ENCODE data around the gene SAMD4B.

SAMD4B gene

GRCh38 chr19:39409208-39410016 lies 67.2 kb downstream of the SAMD4B start:
- peak overlapping the region; percentile 81 for H3K4me2 ChIP-seq (ENCODE audit: low read length)
- no peaks in the 10 kb centered on the region for H4K20me1 ChIP-seq (ENCODE audit: insufficient read depth, low read length)
- no peaks in the 10 kb centered on the region for H3K27me3 ChIP-seq (ENCODE audit: insufficient read depth, low read length)
- no peaks in the 10 kb centered on the region for H3K9me3 ChIP-seq (ENCODE audit: low read length)
- peaks cover 6% of the 10 kb centered on the region for H3K79me2 ChIP-seq (ENCODE audit: insufficient read depth, low read length)
- H3K4me3 ChIP-seq (ENCODE audit: low read depth, low read length, poor library complexity, severe bottlenecking), result peak overlapping the region; percentile 96
- H3K9ac ChIP-seq (ENCODE audit: low read length), result peak overlapping the region; percentile 88
- H3K36me3 ChIP-seq (ENCODE audit: insufficient read depth, low read length), result peaks cover 10% of the 10 kb centered on the region
- H3K27ac ChIP-seq (ENCODE audit: low read depth, low read length, poor library complexity, severe bottlenecking), result peak overlapping the region; percentile 96
- no peak overlapping the region for H2AFZ ChIP-seq (ENCODE audit: low read length)
- TF ChIP-seq CTCF (IDR thresholded peaks at IDR 0.05; ENCODE audit: low read length) (no peak), EZH2 (IDR thresholded peaks at IDR 0.05; ENCODE audit: borderline replicate concordance, low read length) (no peak)
- H3F3A ChIP-seq (ENCODE audit: insufficient read depth, low read length), result peaks cover 16% of the 10 kb centered on the region
- H3K9me2 ChIP-seq (ENCODE audit: low read depth, low read length), result no peaks in the 10 kb centered on the region
- H3K4me1 ChIP-seq (ENCODE audit: insufficient read depth, low read length, severe bottlenecking), result peaks cover 65% of the 10 kb centered on the region

- H3K79me2 ChIP-seq (ENCODE audit: insufficient read depth, low read length), result peaks cover 6% of the 10 kb centered on the region
- no peaks in the 10 kb centered on the region for H3K27me3 ChIP-seq (ENCODE audit: insufficient read depth, low read length)
- no peaks in the 10 kb centered on the region for H3K9me2 ChIP-seq (ENCODE audit: low read depth, low read length)
- peak overlapping the region; percentile 81 for H3K4me2 ChIP-seq (ENCODE audit: low read length)
- H3K9ac ChIP-seq (ENCODE audit: low read length), result peak overlapping the region; percentile 88
- H3F3A ChIP-seq (ENCODE audit: insufficient read depth, low read length), result peaks cover 11% of the 10 kb centered on the region
- peak overlapping the region; percentile 96 for H3K4me3 ChIP-seq (ENCODE audit: low read depth, low read length, poor library complexity, severe bottlenecking)
- no peaks in the 10 kb centered on the region for H4K20me1 ChIP-seq (ENCODE audit: insufficient read depth, low read length)
- TF ChIP-seq EZH2 (IDR thresholded peaks at IDR 0.05; ENCODE audit: borderline replicate concordance, low read length) (no peak), CTCF (IDR thresholded peaks at IDR 0.05; ENCODE audit: low read length) (no peak)
- H3K27ac ChIP-seq (ENCODE audit: low read depth, low read length, poor library complexity, severe bottlenecking), result peak overlapping the region; percentile 96
- peaks cover 57% of the 10 kb centered on the region for H3K4me1 ChIP-seq (ENCODE audit: insufficient read depth, low read length, severe bottlenecking)
- H3K9me3 ChIP-seq (ENCODE audit: low read length), result no peaks in the 10 kb centered on the region
- H2AFZ ChIP-seq (ENCODE audit: low read length), result no peak overlapping the region
- peaks cover 10% of the 10 kb centered on the region for H3K36me3 ChIP-seq (ENCODE audit: insufficient read depth, low read length)
Observed at GRCh38 chr19:39410017-39410830, 68.0 kb downstream of the SAMD4B start.

- no peaks in the 10 kb centered on the region for H3K27me3 ChIP-seq (ENCODE audit: insufficient read depth, low read length)
- H3F3A ChIP-seq (ENCODE audit: insufficient read depth, low read length), result peaks cover 7% of the 10 kb centered on the region
- H3K4me3 ChIP-seq (ENCODE audit: low read depth, low read length, poor library complexity, severe bottlenecking), result peak overlapping the region; percentile 96
- peak overlapping the region; percentile 88; the same call in 1 of the 2 replicates for H3K9ac ChIP-seq (ENCODE audit: low read length)
- peak overlapping the region; percentile 96 for H3K27ac ChIP-seq (ENCODE audit: low read depth, low read length, poor library complexity, severe bottlenecking)
- peaks cover 52% of the 10 kb centered on the region for H3K4me1 ChIP-seq (ENCODE audit: insufficient read depth, low read length, severe bottlenecking)
- H3K36me3 ChIP-seq (ENCODE audit: insufficient read depth, low read length), result peaks cover 10% of the 10 kb centered on the region
- no peak overlapping the region for H2AFZ ChIP-seq (ENCODE audit: low read length)
- no peak for TF ChIP-seq EZH2 (IDR thresholded peaks at IDR 0.05; ENCODE audit: borderline replicate concordance, low read length)
- no peak for TF ChIP-seq CTCF (IDR thresholded peaks at IDR 0.05; ENCODE audit: low read length)
- H3K4me2 ChIP-seq (ENCODE audit: low read length), result peak overlapping the region; percentile 81; the same call in 1 of the 2 replicates
- H4K20me1 ChIP-seq (ENCODE audit: insufficient read depth, low read length), result no peaks in the 10 kb centered on the region
- no peaks in the 10 kb centered on the region for H3K9me2 ChIP-seq (ENCODE audit: low read depth, low read length)
- H3K9me3 ChIP-seq (ENCODE audit: low read length), result no peaks in the 10 kb centered on the region
- H3K79me2 ChIP-seq (ENCODE audit: insufficient read depth, low read length), result peaks cover 6% of the 10 kb centered on the region
Observed at GRCh38 chr19:39410831-39411080, 68.5 kb downstream of the SAMD4B start.
